Stomach (tissue), 9 donors: ENCODE measurements around the gene FBXO7. TPM values are rescaled to one million over a fixed set of nuclear protein-coding genes. Genes with fewer than 3 reads are reported as not detected.

Experiments used
- DNase-seq, 2 donors: peaks; one replicate each; pipeline versions ENCODE4 v3.0.0 to v3.0.0-alpha.2; 2013 to 2019
- H3K27ac ChIP-seq, 5 donors: fragments of 200-600 bp in 4 of 5; sonication (generic) in 4 of 5; one replicate each; pipeline ENCODE4 v1.5.1; 2013 to 2019; ENCODE audit warnings: mild to moderate bottlenecking in 1 of 5, moderate library complexity in 1 of 5
- H3K27me3 ChIP-seq, 3 donors: fragments of 200-600 bp; sonication (generic); one replicate each; pipeline ENCODE4 v1.5.1; 2017 to 2019; ENCODE audit warnings: mixed run types in 1 of 3
- H3K36me3 ChIP-seq, 4 donors: fragments of 200-600 bp; sonication (generic); 1 replicate in 3 of 4; 2 replicates in 1 of 4; pipeline ENCODE4 v1.5.1; 2016 to 2019
- H3K4me1 ChIP-seq, 4 donors: fragments of 200-600 bp; sonication (generic); one replicate each; pipeline ENCODE4 v1.5.1; 2016 to 2019
- H3K4me3 ChIP-seq, 4 donors: fragments of 200-600 bp; sonication (generic) in 3 of 4; one replicate each; pipeline ENCODE4 v1.5.1; 2016 to 2019; ENCODE audit warnings: mild to moderate bottlenecking in 1 of 4
- H3K9me3 ChIP-seq, 4 donors: fragments of 200-600 bp; sonication (generic); one replicate each; pipeline ENCODE4 v1.5.1; 2016 to 2019
- CTCF ChIP-seq, 7 experiments: fragments of 450-650 bp in 4 of 7; fragments of 200-600 bp in 3 of 7; sonication (generic) in 3 of 7; IDR thresholded peaks; one replicate each; pipeline ENCODE4 v1.5.1; 2016 to 2019; ENCODE audit warnings: antibody characterized with exemption in 7 of 7, control low read depth in 2 of 7, mild to moderate bottlenecking in 1 of 7
- EP300 ChIP-seq: sonication (generic); formaldehyde crosslinking; IDR thresholded peaks from one replicate; pipeline ENCODE4 v1.6.1; 2017; ENCODE audit warnings: antibody characterized with exemption
- POLR2A ChIP-seq, 4 donors: fragments of 450-650 bp; IDR thresholded peaks; one replicate each; pipeline ENCODE4 v1.6.1; 2016; ENCODE audit warnings: antibody characterized with exemption in 4 of 4, control low read depth in 2 of 4, mild to moderate bottlenecking in 1 of 4, moderate library complexity in 1 of 4
- POLR2AphosphoS5 ChIP-seq, 3 donors: sonication (generic); formaldehyde crosslinking; IDR thresholded peaks; one replicate each; pipeline ENCODE4 v1.6.1; 2016; ENCODE audit warnings: antibody characterized with exemption in 3 of 3
- WGBS, 5 donors: extraction: QIAGEN DNeasy Blood & Tissue Kit in 3 of 5; methylation state at CpG; one replicate each; pipeline versions ENCODE4 v1.1.5 to v1.1.7; 2013 to 2018; 5-methylcytosine and 5-hydroxymethylcytosine counted together
- intact Hi-C: fragments of 100-400 bp; cut with DNase I; formaldehyde crosslinking; loops from one replicate; pipeline ENCODE4 v1.15.1; 2023; ENCODE audit warnings: low total_unique reads
- polyA plus RNA-seq, 3 donors: library from polyadenylated mRNA; stranded (reverse); fragments of 200-250 nt; gene quantifications; one replicate each; pipeline ENCODE4 v1.2.3, GENCODE V29; 2013
- total RNA-seq, 5 donors: library from RNA; depleted of rRNA; stranded (reverse); fragments of >200 nt; gene quantifications; one replicate each; pipeline versions ENCODE4 v1.1.0 to v1.2.3, GENCODE V29; 2014 to 2016
- donor health status: healthy with polysubstance abuse.
- donor health status: Bipolar disorder and iron deficiency.
- donor health status: healthy.

FBXO7 gene
- total and polyA plus RNA-seq, 8 donors: 44.9 to 132 (median 65.9) TPM

GRCh38 chr22:32489377-32489776, 14.8 kb downstream of the FBXO7 start:
- Histone ChIP-seq H3K9me3 (no peaks in the 10 kb centered on the region), H3K27ac (no peak overlapping the region), H3K36me3 (peaks cover 50 to 97% (median 96%) of the 10 kb centered on the region in 4 donors), H3K27me3 (no peaks in the 10 kb centered on the region), H3K4me3 (no peak overlapping the region), H3K4me1 (peaks cover 0 to 28% (median 12%) of the 10 kb centered on the region in 4 donors)
- TF ChIP-seq POLR2A (IDR thresholded peaks at IDR 0.05) (no peak), EP300 (no peak), POLR2AphosphoS5 (IDR thresholded peaks at IDR 0.05) (no peak), CTCF (IDR thresholded peaks at IDR 0.05) (no peak)
- WGBS, 5 donors: 78 to 86% (median 82%) methylated on average over 2 of the region's 2 CpGs
- intact Hi-C loops: no loop called here
- no peak for DNase-seq

DNA sequence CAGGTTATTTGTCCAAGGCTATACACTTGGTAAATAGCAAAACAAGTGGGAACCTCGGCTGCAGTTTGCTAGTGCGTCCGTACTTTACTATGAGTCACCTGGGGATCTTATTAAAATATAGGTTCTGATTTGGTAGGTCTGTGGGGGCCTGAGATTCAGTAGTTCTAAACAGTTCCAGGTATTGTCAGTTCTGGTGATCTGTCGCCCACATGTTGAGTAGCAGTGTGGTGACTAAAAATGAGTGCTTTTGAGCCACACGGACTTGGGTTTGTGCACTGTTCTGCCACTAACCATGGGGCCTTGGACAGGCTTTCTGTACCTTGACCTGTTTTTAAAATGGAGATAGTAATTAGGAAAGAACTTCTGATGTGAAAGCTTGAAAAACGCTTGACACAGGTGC, 15.7 kb downstream of the FBXO7 start:
- 33 to 68% (median 56%) methylated on average over 6 of the region's 6 CpGs for WGBS, 5 donors
- Histone ChIP-seq H3K4me3 (no peak overlapping the region), H3K36me3 (peaks cover 52 to 97% (median 96%) of the 10 kb centered on the region in 4 donors), H3K27ac (no peak overlapping the region), H3K4me1 (peaks cover 0 to 35% (median 12%) of the 10 kb centered on the region in 4 donors), H3K9me3 (no peaks in the 10 kb centered on the region), H3K27me3 (no peaks in the 10 kb centered on the region)
- no peak for DNase-seq
- intact Hi-C loops: no loop called here
- TF ChIP-seq POLR2A (IDR thresholded peaks at IDR 0.05): no peak
- no peak for TF ChIP-seq EP300
- no peak for TF ChIP-seq POLR2AphosphoS5 (IDR thresholded peaks at IDR 0.05)

DNA sequence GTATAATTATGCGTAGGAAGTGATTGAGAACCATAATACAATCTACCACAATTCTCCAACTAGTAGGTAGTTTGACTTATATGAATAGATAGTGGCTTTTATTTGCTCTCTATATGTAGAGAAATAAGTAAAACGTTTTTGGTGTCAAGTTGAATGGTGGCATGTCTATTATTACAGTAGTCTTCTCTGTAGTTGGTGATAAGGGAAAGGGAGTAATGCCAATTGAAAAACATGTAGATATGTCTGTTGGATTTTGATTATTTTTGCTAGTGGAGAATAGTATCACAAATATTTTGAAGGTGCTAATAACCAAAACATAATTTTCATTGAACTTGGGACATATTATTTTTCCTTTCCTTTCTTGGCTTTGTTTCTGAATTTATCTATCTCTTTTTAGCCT, 17.5 kb downstream of the FBXO7 start:
- Histone ChIP-seq H3K9me3 (no peaks in the 10 kb centered on the region), H3K4me3 (no peak overlapping the region), H3K27me3 (no peaks in the 10 kb centered on the region), H3K27ac (no peak overlapping the region), H3K36me3 (peaks cover 53 to 97% (median 96%) of the 10 kb centered on the region in 4 donors), H3K4me1 (peaks cover 0 to 28% (median 10%) of the 10 kb centered on the region in 4 donors)
- DNase-seq: no peak
- intact Hi-C loops: no loop called here
- TF ChIP-seq POLR2AphosphoS5 (IDR thresholded peaks at IDR 0.05): no peak
- no peak for TF ChIP-seq CTCF (IDR thresholded peaks at IDR 0.05)
- TF ChIP-seq POLR2A (IDR thresholded peaks at IDR 0.05): no peak
- TF ChIP-seq EP300: no peak
- WGBS, 5 donors: 64 to 74% (median 72%) methylated on average over 2 of the region's 2 CpGs

DNA sequence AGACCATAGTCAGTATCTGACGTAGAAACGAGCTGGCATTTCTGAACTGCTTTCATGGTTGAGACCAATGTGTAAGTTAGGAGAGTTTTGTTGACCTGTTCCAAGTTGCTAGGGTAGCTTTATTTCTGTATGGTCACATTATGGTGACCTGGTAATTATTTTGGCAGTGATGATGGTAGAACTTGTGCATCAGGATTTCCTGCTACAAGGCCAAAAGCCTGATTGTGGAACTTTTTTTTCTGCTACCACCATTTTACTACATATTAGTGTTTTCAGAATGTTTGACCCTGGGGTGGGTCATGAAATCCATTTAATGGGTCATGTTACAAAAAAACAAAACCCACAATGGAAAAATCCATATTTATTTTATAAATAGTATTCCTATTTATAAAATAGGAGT, 18.9 kb downstream of the FBXO7 start:
- no peak for DNase-seq
- intact Hi-C loops: no loop called here
- H3K9me3 ChIP-seq: no peaks in the 10 kb centered on the region
- peaks cover 0 to 19% (median 7%) of the 10 kb centered on the region in 4 donors for H3K4me1 ChIP-seq
- H3K27me3 ChIP-seq: no peaks in the 10 kb centered on the region
- 70 to 94% (median 88%) methylated on average over 2 of the region's 2 CpGs for WGBS, 5 donors
- H3K27ac ChIP-seq: no peak overlapping the region
- H3K4me3 ChIP-seq: no peak overlapping the region
- TF ChIP-seq POLR2AphosphoS5 (IDR thresholded peaks at IDR 0.05) (no peak), EP300 (no peak), CTCF (IDR thresholded peaks at IDR 0.05) (no peak), POLR2A (IDR thresholded peaks at IDR 0.05) (no peak)
- H3K36me3 ChIP-seq: peaks cover 64 to 98% (median 96%) of the 10 kb centered on the region in 4 donors

GRCh38 chr22:32494971-32495370, 20.4 kb downstream of the FBXO7 start:
- no peak for TF ChIP-seq POLR2AphosphoS5 (IDR thresholded peaks at IDR 0.05)
- TF ChIP-seq CTCF (IDR thresholded peaks at IDR 0.05): no peak
- TF ChIP-seq EP300: no peak
- TF ChIP-seq POLR2A (IDR thresholded peaks at IDR 0.05): no peak
- no peaks in the 10 kb centered on the region for H3K27me3 ChIP-seq
- no peak overlapping the region for H3K27ac ChIP-seq
- H3K4me1 ChIP-seq: peaks cover 0 to 10% (median 2%) of the 10 kb centered on the region in 4 donors
- WGBS, 5 donors: 32 to 63% (median 48%) methylated on average over 4 of the region's 4 CpGs
- intact Hi-C loops: no loop called here
- H3K4me3 ChIP-seq: no peak overlapping the region
- peaks cover 59 to 97% (median 95%) of the 10 kb centered on the region in 4 donors for H3K36me3 ChIP-seq
- no peaks in the 10 kb centered on the region for H3K9me3 ChIP-seq
- DNase-seq: no peak
